HT1080 (cell line): ENCODE results near the gene MTHFD1L. TPM values are rescaled to one million over a fixed set of nuclear protein-coding genes. Genes with fewer than 3 reads are reported as not detected.
"Not testable (repeated sequence)": the region's sequence is repeated elsewhere in the genome, so short reads cannot be mapped to it uniquely, and the experiment has no call there.

Source experiments
- DNase-seq: peaks from one replicate; pipeline ENCODE4 v3.0.0-alpha.2; 2015; ENCODE audit warnings: low read depth
- total RNA-seq: library from RNA; depleted of rRNA; stranded (reverse); fragments of >200 nt; shearing (Covaris generic); gene quantifications from 2 replicates; pipeline ENCODE4 v1.2.3, GENCODE V29; 2014

MTHFD1L gene
- total RNA-seq, 1 experiment from 2014 or later = 65.7 TPM

DNA sequence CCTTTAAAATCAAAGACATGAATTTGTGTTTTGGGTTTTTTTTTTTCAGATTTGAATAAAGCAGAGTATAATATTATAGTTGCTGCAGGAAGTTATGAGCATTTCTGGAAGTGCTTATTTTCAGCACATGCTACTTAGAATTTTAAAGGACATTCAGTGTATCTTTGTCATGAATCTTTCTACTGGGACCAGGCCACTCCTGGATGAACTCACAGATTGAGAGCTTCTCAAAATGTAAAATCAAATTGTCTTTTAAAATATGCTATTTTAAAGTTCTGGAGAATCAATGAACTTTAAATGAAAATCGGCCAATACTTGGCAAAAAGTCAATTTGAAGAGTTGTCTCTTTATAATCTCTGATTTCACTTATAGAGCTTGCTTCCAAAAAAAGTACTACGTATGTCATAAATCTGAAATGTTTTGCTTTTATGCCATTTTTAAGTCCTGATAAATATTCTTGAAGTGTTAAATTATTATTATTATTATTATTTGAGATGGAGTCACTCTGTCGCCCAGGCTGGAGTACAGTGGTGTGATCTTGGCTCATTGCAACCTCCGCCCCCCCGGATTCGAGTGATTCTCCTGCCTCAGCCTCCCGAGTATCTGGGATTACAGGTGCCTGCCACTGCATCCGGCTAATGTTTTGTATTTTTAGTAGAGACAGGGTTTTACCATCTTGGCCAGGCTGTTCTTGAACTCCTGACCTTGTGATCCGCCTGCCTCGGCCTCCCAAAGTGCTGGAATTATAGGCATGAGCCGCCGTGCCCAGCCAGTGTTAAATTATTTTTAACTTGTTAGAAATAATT lies 198.5 kb downstream of the MTHFD1L start:
- no peak for DNase-seq

- DNase-seq = no peak
Observed at GRCh38 chr6:151065027-151065815, 199.7 kb downstream of the MTHFD1L start.

GRCh38 chr6:151067684-151068596 lies 202.4 kb downstream of the MTHFD1L start:
- DNase-seq = peak; percentile 91

DNA sequence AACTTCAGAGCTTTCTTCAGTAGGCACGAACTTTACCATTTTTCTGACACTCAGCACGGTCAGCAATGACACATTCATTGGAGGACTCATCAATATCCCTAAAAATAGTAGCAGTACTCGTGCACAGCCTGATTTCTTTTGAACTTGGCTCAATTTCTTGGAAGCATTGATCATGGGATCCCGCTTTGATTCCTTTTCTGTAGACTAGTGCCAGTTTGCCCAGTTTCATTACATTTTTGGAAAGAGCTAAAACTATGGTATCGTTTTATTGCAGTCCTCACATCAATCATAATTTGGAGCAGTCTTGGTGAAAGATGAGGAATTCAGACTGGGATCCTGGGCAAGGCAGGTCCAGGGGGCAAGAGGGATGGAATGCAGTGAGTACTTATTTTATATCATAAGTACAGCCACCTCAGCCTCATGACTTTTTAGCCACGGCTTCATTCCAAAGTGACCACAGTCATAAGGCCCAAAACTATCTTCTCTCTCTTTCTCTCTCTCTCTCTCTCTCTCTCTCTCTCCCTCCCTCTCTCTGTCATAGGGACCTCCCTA lies 203.3 kb downstream of the MTHFD1L start:
- no peak for DNase-seq

DNA sequence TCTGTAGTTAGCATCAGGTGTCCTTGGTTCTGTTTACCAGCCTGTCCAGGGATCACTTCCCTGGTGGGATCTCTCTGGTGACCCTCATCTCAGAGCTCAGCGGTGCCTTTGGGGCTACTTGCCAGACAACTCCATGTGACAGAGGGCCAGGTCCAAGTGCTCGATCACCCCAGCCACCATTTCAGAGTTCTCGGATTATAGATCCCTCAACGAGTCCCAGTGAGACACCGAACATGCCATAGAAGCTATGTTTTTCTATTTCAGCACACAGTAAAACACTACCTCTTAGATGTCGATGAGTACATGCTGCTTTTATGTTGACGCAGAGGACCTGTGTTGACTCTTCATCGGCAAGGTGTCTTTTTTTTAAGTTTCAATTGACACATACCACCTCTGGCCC lies 204.1 kb downstream of the MTHFD1L start:
- no peak for DNase-seq

GRCh38 chr6:151070631-151071051 lies 205.1 kb downstream of the MTHFD1L start:
- no peak for DNase-seq

GRCh38 chr6:151071295-151071694 lies 205.8 kb downstream of the MTHFD1L start:
- DNase-seq = peak; percentile 31

GRCh38 chr6:151073146-151073545 lies 207.6 kb downstream of the MTHFD1L start:
- DNase-seq = no peak

GRCh38 chr6:151073701-151074100 lies 208.2 kb downstream of the MTHFD1L start:
- DNase-seq = no peak

GRCh38 chr6:151075005-151075404 lies 209.5 kb downstream of the MTHFD1L start:
- no peak for DNase-seq

- DNase-seq = no peak
Observed at GRCh38 chr6:151075527-151075926, 210.0 kb downstream of the MTHFD1L start.

GRCh38 chr6:151075930-151076555 lies 210.5 kb downstream of the MTHFD1L start:
- DNase-seq = no peak

GRCh38 chr6:151078655-151079054 lies 213.2 kb downstream of the MTHFD1L start:
- no peak for DNase-seq

DNA sequence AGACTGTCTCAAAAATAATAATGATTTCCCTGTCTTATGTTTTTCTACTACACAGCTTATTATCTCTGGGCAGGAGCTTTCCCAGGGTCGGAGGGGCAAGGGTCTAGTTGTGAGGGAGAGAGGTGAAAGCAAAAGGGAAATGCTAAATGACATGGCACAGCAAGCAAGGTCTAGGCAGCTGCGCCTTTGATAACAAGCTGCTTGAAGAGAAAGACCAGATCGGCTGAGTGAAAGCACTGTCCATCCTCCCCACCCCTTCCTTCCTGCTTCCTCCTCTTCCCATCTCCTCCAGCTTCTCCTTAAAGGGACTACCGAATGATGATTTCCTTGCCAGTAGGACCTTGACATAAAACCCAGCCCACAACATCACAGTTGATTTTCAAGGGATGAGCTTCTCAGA lies 216.2 kb downstream of the MTHFD1L start:
- no peak for DNase-seq

DNA sequence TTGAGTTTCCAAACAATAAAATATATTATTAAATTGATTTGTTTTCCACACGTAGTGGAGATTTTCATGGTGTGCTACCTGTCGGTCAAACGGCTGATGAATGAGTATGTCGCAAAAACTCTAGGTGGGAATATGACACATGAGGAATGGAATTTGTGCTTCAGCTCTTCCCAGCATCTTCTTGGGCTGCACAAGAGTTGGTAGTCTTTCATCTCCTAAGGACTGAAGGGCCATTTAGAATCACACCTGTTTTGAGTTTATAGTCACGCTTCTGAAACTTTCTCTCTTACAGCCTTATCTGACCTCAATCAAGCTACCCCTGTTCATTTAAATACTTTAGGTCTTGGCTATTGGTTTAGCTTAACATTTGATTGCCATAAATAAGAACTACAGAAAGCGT lies 216.6 kb downstream of the MTHFD1L start:
- DNase-seq = no peak

DNA sequence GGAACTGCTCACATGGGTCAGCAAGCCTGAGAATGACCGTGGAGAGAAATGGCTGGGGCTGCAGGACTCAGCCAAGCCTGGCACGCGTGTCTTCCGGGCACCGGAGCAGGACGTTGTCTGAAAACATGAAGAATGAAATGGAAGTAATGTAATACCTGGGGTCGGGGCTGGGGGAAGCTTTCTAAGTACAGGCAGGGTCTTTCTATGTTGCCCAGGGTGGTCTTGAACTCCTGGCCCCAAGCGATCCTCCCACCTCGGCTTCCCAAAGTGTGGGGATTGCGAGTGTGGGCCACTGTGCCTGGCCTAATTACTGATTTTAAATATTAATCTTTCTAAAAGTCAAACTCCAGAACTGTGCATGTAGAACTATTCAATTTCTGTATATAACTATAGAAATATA lies 218.8 kb downstream of the MTHFD1L start:
- DNase-seq = no peak

DNA sequence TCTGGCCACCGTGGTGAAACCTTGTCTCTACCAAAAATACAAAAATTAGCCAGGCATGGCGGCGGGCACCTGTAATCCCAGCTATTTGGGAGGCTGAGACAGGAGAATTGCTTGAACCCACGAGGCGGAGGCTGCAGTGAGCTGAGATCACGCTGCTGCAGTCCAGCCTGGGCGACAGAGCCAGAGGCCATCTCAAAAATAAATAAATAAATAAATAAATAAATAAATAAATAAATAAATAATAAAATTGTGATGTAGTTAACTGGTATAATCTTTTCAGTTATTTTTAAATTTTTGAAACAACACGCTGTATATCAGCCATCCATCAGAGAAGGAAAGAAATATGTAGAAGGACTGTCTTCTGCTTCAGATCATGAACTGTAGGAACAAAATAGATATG lies 221.6 kb downstream of the MTHFD1L start:
- DNase-seq = not testable (repeated sequence)

DNA sequence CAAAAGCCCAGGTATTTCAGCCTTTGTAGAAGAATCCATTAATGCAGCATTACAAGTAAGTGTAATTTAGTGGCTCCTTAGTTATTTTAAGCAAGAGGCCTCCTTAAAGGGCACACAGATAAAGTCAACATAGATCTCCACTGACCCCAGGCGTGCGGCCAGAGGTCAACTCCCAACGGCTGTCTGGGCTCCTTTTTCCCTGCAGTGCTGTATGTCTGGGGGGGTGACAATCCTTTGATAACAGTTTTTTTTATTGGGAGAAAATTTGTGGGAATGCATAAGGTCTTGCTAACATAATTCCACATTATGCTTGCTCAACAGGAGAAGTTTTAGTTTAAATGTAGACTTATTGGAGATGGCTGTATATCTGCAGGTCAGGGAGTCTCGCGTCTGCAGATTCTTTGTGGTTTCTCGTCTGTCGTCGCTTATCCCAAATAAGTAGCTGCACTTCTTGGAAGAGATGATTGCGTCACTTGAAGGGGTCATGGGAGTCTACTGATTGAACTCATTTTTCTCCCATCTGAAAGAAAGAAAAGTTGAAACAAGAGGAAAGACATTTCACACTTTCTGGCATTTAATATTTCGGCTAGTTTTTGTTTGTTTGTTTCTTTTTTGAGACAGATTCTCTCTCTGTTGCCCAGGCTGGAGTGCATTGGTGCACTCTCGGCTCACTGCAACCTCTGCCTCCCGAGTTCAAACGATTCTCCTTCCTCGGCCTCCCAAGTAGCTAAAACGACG lies 222.5 kb downstream of the MTHFD1L start:
- DNase-seq = no peak

GRCh38 chr6:151088599-151088935 lies 223.1 kb downstream of the MTHFD1L start:
- no peak for DNase-seq

- no peak for DNase-seq
Observed at GRCh38 chr6:151088963-151089362, 223.5 kb downstream of the MTHFD1L start.
